GM20000 (cell line): ENCODE results near the gene MIA2.
"Not testable (repeated sequence)": the region's sequence is repeated elsewhere in the genome, so short reads cannot be mapped to it uniquely, and the experiment has no call there.

Experiments
- DNase-seq: peaks from one replicate; pipeline ENCODE4 v3.0.0; 2012; ENCODE audit warnings: low spot score
- CTCF ChIP-seq: IDR thresholded peaks from 2 replicates; pipeline ENCODE4 v1.5.1; 2012; ENCODE audit warnings: mild to moderate bottlenecking, control low read depth; ENCODE audit errors: extremely low read depth, missing control alignments

The MIA2 gene

GRCh38 chr14:39212034-39212433 lies 21.7 kb upstream of the MIA2 start:
- TF ChIP-seq CTCF, result no peak
- no peak for DNase-seq

DNA sequence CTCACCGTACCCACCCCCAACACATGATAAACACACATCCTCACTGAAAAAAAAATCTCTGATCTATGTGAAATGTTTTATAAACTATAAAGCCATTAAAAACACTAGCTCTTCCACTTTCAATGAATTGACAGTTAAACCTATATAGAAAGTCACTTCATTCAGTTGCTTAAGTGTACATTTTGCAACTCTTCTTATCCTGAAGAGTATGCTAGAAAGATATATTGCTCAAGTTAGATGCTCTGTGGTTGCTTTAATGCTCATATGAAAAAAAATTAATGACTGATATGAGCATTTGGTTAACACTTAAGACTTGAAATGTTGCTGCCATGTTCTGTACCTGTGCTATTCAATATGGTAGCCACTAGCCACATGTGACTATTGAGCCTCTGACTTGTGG lies 21.0 kb upstream of the MIA2 start:
- TF ChIP-seq CTCF, result no peak
- no peak for DNase-seq

GRCh38 chr14:39217214-39217879 lies 16.4 kb upstream of the MIA2 start:
- TF ChIP-seq CTCF, result no peak
- no peak for DNase-seq

DNA sequence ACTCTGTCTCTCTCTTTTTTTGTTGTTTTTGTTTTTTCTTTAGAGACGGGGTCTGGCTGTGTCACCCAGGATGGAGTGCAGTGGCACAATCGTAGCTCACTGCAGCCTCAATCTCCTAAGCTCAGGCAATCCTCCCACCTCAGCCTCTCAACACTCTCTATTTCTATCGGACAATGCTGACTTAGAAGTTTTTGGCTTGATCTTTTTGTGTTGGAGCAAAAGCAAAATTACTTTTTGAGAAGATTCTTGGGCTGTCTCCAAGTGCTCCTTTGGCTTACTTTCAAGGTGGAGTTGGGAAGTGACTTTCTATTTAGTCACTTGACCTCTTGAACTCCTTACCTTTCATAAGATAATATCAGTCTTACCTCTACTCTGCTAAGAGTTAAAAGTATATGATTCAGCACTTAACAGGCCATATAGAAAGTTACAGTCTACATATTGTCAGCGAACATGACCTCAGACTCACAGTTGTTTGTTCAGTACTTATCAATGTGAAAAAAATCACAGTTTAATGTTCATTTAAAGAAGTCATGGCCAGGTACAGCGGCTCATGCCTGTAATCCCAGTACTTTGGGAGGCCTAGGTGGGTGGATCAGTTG lies 15.4 kb upstream of the MIA2 start:
- no peak for DNase-seq
- no peak for TF ChIP-seq CTCF

- DNase-seq, result no peak
- no peak for TF ChIP-seq CTCF
Measured at GRCh38 chr14:39219075-39219499, 14.6 kb upstream of the MIA2 start.

GRCh38 chr14:39220473-39220872 lies 13.2 kb upstream of the MIA2 start:
- DNase-seq, result not testable (repeated sequence)

DNA sequence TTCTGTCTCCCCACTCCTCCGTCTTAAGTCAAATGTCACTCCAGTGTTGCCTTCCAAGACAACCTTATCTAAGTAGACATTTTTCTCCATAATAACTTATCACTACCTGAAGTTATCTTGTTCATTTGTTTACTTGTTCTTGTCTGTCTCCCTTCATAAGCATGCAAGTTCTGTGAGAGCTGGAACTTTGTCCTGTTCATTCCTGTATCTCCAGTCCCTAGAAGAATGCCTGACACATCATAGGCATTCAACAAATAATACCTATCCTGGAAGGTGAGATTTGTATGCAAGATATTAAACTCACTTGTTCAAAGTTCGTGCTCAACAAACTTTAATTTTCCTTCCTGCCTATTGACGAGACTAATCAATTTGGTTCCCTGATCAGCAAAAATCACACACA lies 5.7 kb upstream of the MIA2 start:
- TF ChIP-seq CTCF, result no peak
- no peak for DNase-seq
